GM12878 (cell line): ENCODE measurements around the gene MBD3L5. TPM values are rescaled to one million over a fixed set of nuclear protein-coding genes. Genes with fewer than 3 reads are reported as not detected.

Experiments
- ATAC-seq: fragments of 200-7000 bp; cut with Tn5 transposase; 3 replicates; pipeline ENCODE4 v1.9.1; 2020; ENCODE audit warnings: mild to moderate bottlenecking, moderate library complexity
- BruUV-seq: library from RNA; stranded (reverse); fragments of 400-500 nt; replicated peaks from 2 replicates; lab custom pipeline; 2021; lab: Mats Ljungman, UMichigan
- CTCF ChIA-PET: fragments of 300-600 bp; sonication (Branson Sonifier 250); formaldehyde crosslinking; extraction: SDS; loops from one replicate; lab custom pipeline; 2021; ENCODE audit warnings: inconsistent platforms; lab: Yijun Ruan, JAX
- POLR2A ChIA-PET: fragments of 350-600 bp; formaldehyde crosslinking; extraction: SDS; loops from one replicate; lab custom pipeline; 2021; ENCODE audit warnings: inconsistent platforms; lab: Charles Lee
- RAD21 ChIA-PET: fragments of 300-600 bp; sonication (Branson Sonifier 250); formaldehyde crosslinking; loops from one replicate; lab custom pipeline; 2023; ENCODE audit warnings: antibody characterized with exemption; ENCODE audit not compliant: unreplicated experiment; lab: Charles Lee
- SMC1A ChIA-PET: fragments of 300-600 bp; sonication (Branson Sonifier 250); formaldehyde crosslinking; loops from one replicate; lab custom pipeline; 2023; ENCODE audit not compliant: unreplicated experiment, uncharacterized antibody; lab: Charles Lee
- DNase-seq: peaks from one replicate; pipeline ENCODE4 v3.0.0-alpha.2; 2011; ENCODE audit warnings: low read depth, low spot score
- FAIRE-seq: peaks from 3 replicates; lab custom pipeline; 2011; peaks lifted over from hg19 to GRCh38; lab: Jason Lieb, UNC
- H2AFZ ChIP-seq: 2 replicates; pipeline ENCODE4 v1.6.0; 2011; ENCODE audit warnings: low read depth, low read length, control low read depth; ENCODE audit not compliant: control insufficient read depth
- H3K27ac ChIP-seq: 2 replicates; pipeline ENCODE4 v1.5.1; 2011; ENCODE audit warnings: control low read depth; ENCODE audit not compliant: control insufficient read depth, insufficient read depth
- H3K27me3 ChIP-seq, 2 experiments: replicated peaks in 1 of 2; 2 replicates each; pipeline versions ENCODE4 v1.6.0 to v1.6.1; 2011; ENCODE audit warnings: low read length in 1 of 2; ENCODE audit not compliant: control insufficient read depth in 2 of 2, insufficient read depth in 2 of 2
- H3K36me3 ChIP-seq, 2 experiments: 2 replicates each; pipeline ENCODE4 v1.5.1; 2011; ENCODE audit warnings: low read length in 1 of 2; ENCODE audit not compliant: control insufficient read depth in 2 of 2, insufficient read depth in 2 of 2
- H3K4me1 ChIP-seq: 2 replicates; pipeline ENCODE4 v1.6.1; 2011; ENCODE audit warnings: mild to moderate bottlenecking, low read length, moderate library complexity, mixed read lengths; ENCODE audit not compliant: control insufficient read depth, insufficient read depth
- H3K4me2 ChIP-seq: 2 replicates; pipeline ENCODE4 v1.6.0; 2011; ENCODE audit warnings: control low read depth; ENCODE audit not compliant: control insufficient read depth, insufficient read depth
- H3K4me3 ChIP-seq: fragments of 200-600 bp; sonication (generic); 2 replicates; pipeline ENCODE4 v1.5.1; 2016
- H3K79me2 ChIP-seq: 2 replicates; pipeline ENCODE4 v1.6.0; 2011; ENCODE audit warnings: low read length; ENCODE audit not compliant: control insufficient read depth, insufficient read depth
- H3K9ac ChIP-seq: 2 replicates; pipeline ENCODE4 v1.8.0; 2011; ENCODE audit warnings: low read length, control low read depth, mixed read lengths; ENCODE audit not compliant: control insufficient read depth, insufficient read depth
- H3K9me3 ChIP-seq: replicated peaks from 3 replicates; pipeline ENCODE4 v1.5.1; 2011; ENCODE audit warnings: mild to moderate bottlenecking, low read length; ENCODE audit not compliant: control insufficient read depth, insufficient read depth
- H4K20me1 ChIP-seq: 2 replicates; pipeline ENCODE4 v1.6.0; 2011; ENCODE audit not compliant: control insufficient read depth, insufficient read depth
- CHD1 ChIP-seq: IDR thresholded peaks from 2 replicates; pipeline ENCODE4 v1.6.1; 2012; ENCODE audit warnings: low read depth, low read length, improper control_type of control experiment
- E4F1 ChIP-seq: fragments of 450-650 bp; IDR thresholded peaks from 2 replicates; pipeline ENCODE4 v1.6.1; 2018; ENCODE audit warnings: borderline replicate concordance, mild to moderate bottlenecking; ENCODE audit not compliant: partially characterized antibody
- ELK1 ChIP-seq: IDR thresholded peaks from 2 replicates; pipeline ENCODE4 v1.6.1; 2012; ENCODE audit warnings: low read depth, low read length, improper control_type of control experiment
- NFYB ChIP-seq: IDR thresholded peaks from 2 replicates; pipeline ENCODE4 v1.6.1; 2011; ENCODE audit warnings: low read depth, mild to moderate bottlenecking, low read length, improper control_type of control experiment, moderate library complexity; ENCODE audit not compliant: insufficient read depth
- NR2C1 ChIP-seq: fragments of 450-650 bp; IDR thresholded peaks from 2 replicates; pipeline ENCODE4 v1.6.1; 2017; ENCODE audit warnings: antibody characterized with exemption, mild to moderate bottlenecking, moderate library complexity
- NR2F1 ChIP-seq: fragments of 450-650 bp; conservative IDR thresholded peaks from 2 replicates; pipeline ENCODE4 v1.6.1; 2017; ENCODE audit warnings: mild to moderate bottlenecking
- RAD51 ChIP-seq: fragments of 450-650 bp; IDR thresholded peaks from 2 replicates; pipeline ENCODE4 v1.6.1; 2016; ENCODE audit warnings: moderate library complexity, mild to moderate bottlenecking, inconsistent platforms
- STAT3 ChIP-seq: IDR thresholded peaks from 2 replicates; pipeline ENCODE4 v1.6.1; 2011; ENCODE audit warnings: low read depth, low read length, improper control_type of control experiment
- TARDBP ChIP-seq: IDR thresholded peaks from 2 replicates; pipeline ENCODE4 v1.6.1; 2016; ENCODE audit warnings: borderline replicate concordance
- USF1 ChIP-seq: IDR thresholded peaks from 2 replicates; pipeline ENCODE4 v1.6.1; 2011; ENCODE audit warnings: borderline replicate concordance, low read depth, mild to moderate bottlenecking, moderate library complexity, mixed read lengths, low read length; ENCODE audit not compliant: insufficient read depth; ENCODE audit errors: extremely low read length
- USF2 ChIP-seq: IDR thresholded peaks from 2 replicates; pipeline ENCODE4 v1.6.1; 2011; ENCODE audit warnings: low read depth, low read length, improper control_type of control experiment, borderline replicate concordance
- WGBS: methylation state at CpG from one replicate; pipeline ENCODE4 v1.1.6; 2016; ENCODE audit warnings: low lambda C conversion rate; ENCODE audit not compliant: insufficient replicate concordance, insufficient coverage; ENCODE audit errors: missing lambda C conversion rate; 5-methylcytosine and 5-hydroxymethylcytosine counted together
- in situ Hi-C: fragments of 300-500 bp; cut with MboI; formaldehyde crosslinking; loops from 9 replicates; pipeline ENCODE4 v1.14.3; 2018; ENCODE audit warnings: mixed read lengths
- intact Hi-C: fragments of 100-400 bp; cut with micrococcal nuclease; formaldehyde crosslinking; loops from one replicate; pipeline ENCODE4 v1.14.2; 2022; ENCODE audit not compliant: unreplicated experiment
- polyA plus RNA-seq, 11 experiments: library from polyadenylated mRNA; depleted of rRNA in 4 of 11; unstranded in 6 of 11; stranded (reverse) in 5 of 11; fragments of >200 nt; fragmentation: Nextera tagmentation in 4 of 11; fragmentation: Illumina TruSeq in 1 of 11; extraction: Ambion mirVana in 4 of 11; extraction: Trizol in 1 of 11; gene quantifications; 1 replicate in 1 of 11; 2 replicates in 10 of 11; pipeline versions ENCODE4 v1.2.1 to v1.2.3, GENCODE V29; 2011 to 2016; ENCODE audit warnings: inconsistent platforms in 2 of 11, missing spikeins in 2 of 11, low read depth in 1 of 11
- total RNA-seq, 4 experiments: library from RNA; depleted of rRNA in 3 of 4; stranded (reverse); fragments of >200 nt in 3 of 4; fragmentation: Illumina TruSeq in 1 of 4; extraction: Trizol in 1 of 4; gene quantifications; 2 replicates each; pipeline versions ENCODE4 v1.2.1 to v1.2.3, GENCODE V29; 2013 to 2021

The MBD3L5 gene
- total and polyA plus RNA-seq, 10 of the 15 experiments (the other 5 are each of a cell fraction or from before 2014, with no cell fraction given) = not detected

- TF ChIP-seq ELK1 (no peak), STAT3 (no peak), TARDBP (no peak)
Measured at GRCh38 chr19:7004313-7004931, 26.0 kb upstream of the MBD3L5 start (continued).

- Histone ChIP-seq H3K9me3 (no peaks in the 10 kb centered on the region; the same call in 2 of the 3 replicates), H3K79me2 (no peaks in the 10 kb centered on the region), H2AFZ (no peak overlapping the region), H4K20me1 (no peaks in the 10 kb centered on the region), H3K27me3 (no peaks in the 10 kb centered on the region), H3K4me3 (no peak overlapping the region), H3K4me2 (no peak overlapping the region), H3K27ac (no peak overlapping the region), H3K36me3 (no peaks in the 10 kb centered on the region), H3K9ac (no peak overlapping the region), H3K4me1 (peaks cover 12% of the 10 kb centered on the region)
- ATAC-seq (peak; percentile 41), FAIRE-seq (no peak), DNase-seq (no peak)
- no TSS peak for BruUV-seq
- in situ Hi-C loops (no loop called here), intact Hi-C loops (no loop called here)
- SMC1A ChIA-PET = interaction anchor here (0.9 to 1.7 kb wide), 4 partner anchors 9 to 63 kb away, joined by 3 to 11 read pairs (median 8); partner anchors contain the start of gene ZNF557
- RAD21 ChIA-PET = interaction anchor here (1.3 kb wide), 1 partner anchor 9 kb away, joined by 9 read pairs; no protein-coding TSS in a partner anchor
- 43% methylated on average over 11 of the region's 11 CpGs for WGBS
- CTCF ChIA-PET = interaction anchor here (1.4 kb wide), 1 partner anchor 9 kb away, joined by 4 read pairs; no protein-coding TSS in a partner anchor
- TF ChIP-seq NR2C1 (peak; percentile 72), USF1 (peak; percentile 68), NR2F1 (peak; percentile 63; the same call in 1 of the 2 replicates), NFYB (peak; percentile 45; the same call in 1 of the 2 replicates), USF2 (peak; percentile 71), CHD1 (no peak), RAD51 (peak; percentile 89), E4F1 (no peak)
- POLR2A ChIA-PET = interaction anchor here (1.3 to 1.8 kb wide), 2 partner anchors 9 to 80 kb away, joined by 3 to 7 read pairs; no protein-coding TSS in a partner anchor
Measured at GRCh38 chr19:7006135-7006704, 24.2 kb upstream of the MBD3L5 start.
